IPS-18a (cell line): ENCODE results near the gene ABLIM2.

Experiments used
- H3K27ac ChIP-seq: one replicate; pipeline ENCODE4 v1.5.1; 2013; ENCODE audit warnings: low read length
- H3K27me3 ChIP-seq: one replicate; pipeline ENCODE4 v1.6.1; 2013; ENCODE audit warnings: mild to moderate bottlenecking, low read length; ENCODE audit not compliant: control insufficient read depth, insufficient read depth
- H3K36me3 ChIP-seq: one replicate; pipeline ENCODE4 v1.6.1; 2013; ENCODE audit warnings: low read depth, low read length; ENCODE audit not compliant: control insufficient read depth
- H3K4me1 ChIP-seq: one replicate; pipeline ENCODE4 v1.6.1; 2013; ENCODE audit warnings: low read depth, low read length; ENCODE audit not compliant: control insufficient read depth
- H3K4me3 ChIP-seq: one replicate; pipeline ENCODE4 v1.5.1; 2013; ENCODE audit warnings: low read length
- H3K9ac ChIP-seq: one replicate; pipeline ENCODE4 v1.6.1; 2013; ENCODE audit warnings: mild to moderate bottlenecking, low read length, moderate library complexity
- H3K9me3 ChIP-seq: one replicate; pipeline ENCODE4 v1.6.1; 2013; ENCODE audit warnings: low read depth, low read length; ENCODE audit not compliant: control insufficient read depth

ABLIM2 gene

DNA sequence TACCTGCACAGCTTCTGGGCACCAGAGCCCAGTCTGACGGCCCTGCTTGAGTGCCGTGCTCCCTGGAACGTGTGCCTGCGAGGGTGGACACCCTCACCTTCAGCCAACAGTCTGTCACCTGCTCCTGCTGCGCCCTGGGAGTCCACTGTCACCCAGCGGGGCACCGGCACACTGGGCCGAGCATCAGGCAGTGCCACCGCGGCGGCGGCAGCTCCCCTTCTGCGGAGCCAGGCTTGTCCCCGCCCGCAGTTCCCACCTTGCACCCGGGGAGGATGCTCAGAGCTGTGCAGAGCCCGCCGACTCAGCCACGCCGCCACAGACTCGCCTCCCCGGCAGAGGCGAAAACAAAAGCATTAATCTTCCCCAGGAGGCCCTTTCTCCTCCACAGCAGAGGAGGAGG lies 86.8 kb downstream of the ABLIM2 start:
- Histone ChIP-seq H3K4me3 (no peak overlapping the region), H3K27me3 (no peaks in the 10 kb centered on the region), H3K27ac (no peak overlapping the region), H3K9me3 (no peaks in the 10 kb centered on the region), H3K9ac (no peak overlapping the region), H3K4me1 (no peaks in the 10 kb centered on the region), H3K36me3 (no peaks in the 10 kb centered on the region)

DNA sequence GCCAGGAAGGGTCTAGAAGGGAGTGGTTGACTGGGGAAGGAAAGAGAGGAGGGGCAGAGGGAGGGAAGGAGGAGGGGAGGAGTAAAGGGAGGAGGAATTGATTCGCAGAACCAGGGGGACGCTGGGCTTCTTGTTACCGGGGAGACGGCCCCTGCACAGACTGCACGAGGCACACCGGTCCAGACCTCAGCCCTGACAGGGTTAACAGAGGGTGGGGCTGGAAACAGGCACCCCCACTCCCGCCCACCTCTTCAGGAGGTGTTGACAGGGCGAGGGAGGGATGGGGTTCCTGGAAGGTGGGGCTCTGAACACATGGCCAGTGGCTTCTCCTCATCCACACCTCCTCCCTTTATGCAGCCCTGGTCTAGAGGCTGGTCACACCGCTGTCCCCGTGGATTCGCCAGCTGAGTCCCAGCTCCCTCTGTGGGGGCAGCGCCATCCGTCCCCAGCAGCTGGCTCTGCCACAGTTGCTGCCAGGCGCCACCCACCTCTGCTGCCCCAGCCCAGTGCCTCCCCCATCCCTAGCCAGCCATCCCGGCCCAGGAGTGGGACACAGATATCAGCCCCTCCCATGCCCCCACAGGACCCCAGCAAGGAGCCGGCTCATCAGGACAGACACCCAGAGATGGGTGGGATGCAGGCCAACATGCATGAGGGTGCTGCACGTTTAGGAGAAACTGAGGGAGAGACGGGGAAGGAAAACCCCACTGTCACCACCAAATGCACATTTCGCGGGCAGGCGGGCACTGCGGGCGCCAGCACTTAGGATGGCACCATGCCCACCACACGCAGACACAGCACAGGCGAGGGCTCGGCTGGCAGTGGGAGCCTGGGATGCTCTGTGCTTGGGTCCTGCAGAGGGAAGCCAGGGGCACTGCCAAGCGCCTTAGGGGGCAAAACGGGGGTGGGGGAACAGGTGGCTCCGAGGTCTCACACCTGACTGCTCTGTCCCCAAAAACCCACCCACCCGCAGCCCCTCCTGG lies 87.6 kb downstream of the ABLIM2 start:
- Histone ChIP-seq H3K4me3 (no peak overlapping the region), H3K36me3 (no peaks in the 10 kb centered on the region), H3K27ac (no peak overlapping the region), H3K4me1 (no peaks in the 10 kb centered on the region), H3K9ac (no peak overlapping the region), H3K27me3 (no peaks in the 10 kb centered on the region), H3K9me3 (no peaks in the 10 kb centered on the region)

DNA sequence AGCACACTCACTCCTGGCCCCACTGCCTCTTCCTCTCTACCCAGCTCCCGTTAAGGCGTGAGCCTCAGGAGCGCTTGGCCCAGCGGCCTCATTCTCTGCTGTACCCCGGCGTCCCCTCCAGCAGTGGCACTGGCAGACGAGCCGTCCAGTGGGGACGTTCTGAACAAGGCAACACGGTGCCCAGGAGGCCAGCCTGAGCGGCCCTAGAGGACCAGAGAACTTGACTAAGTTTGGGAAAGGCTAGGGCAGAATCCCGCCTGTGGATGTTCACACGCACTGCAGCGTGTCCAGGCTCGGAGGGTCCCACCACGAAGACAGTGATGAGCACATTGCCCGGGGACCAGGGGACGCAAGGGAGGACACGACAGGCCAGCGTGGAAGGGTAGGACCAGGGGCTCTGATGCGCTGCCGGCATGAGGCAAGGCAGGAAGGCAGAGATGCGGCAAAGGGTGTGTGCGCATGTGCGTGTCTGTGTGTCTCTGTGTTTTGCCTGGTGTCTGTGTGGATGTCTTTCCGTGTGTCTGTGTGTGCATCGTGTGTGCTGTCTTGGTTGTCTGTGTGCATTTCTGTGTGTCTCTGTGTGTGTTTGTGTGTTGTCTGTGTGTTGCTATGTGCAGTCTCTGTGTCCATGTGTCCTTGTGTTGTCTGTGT lies 89.4 kb downstream of the ABLIM2 start:
- no peak overlapping the region for H3K27ac ChIP-seq
- peaks cover under 1% of the 10 kb centered on the region for H3K9me3 ChIP-seq
- H3K36me3 ChIP-seq = no peaks in the 10 kb centered on the region
- no peaks in the 10 kb centered on the region for H3K4me1 ChIP-seq
- H3K4me3 ChIP-seq = no peak overlapping the region
- H3K9ac ChIP-seq = no peak overlapping the region
- no peaks in the 10 kb centered on the region for H3K27me3 ChIP-seq

DNA sequence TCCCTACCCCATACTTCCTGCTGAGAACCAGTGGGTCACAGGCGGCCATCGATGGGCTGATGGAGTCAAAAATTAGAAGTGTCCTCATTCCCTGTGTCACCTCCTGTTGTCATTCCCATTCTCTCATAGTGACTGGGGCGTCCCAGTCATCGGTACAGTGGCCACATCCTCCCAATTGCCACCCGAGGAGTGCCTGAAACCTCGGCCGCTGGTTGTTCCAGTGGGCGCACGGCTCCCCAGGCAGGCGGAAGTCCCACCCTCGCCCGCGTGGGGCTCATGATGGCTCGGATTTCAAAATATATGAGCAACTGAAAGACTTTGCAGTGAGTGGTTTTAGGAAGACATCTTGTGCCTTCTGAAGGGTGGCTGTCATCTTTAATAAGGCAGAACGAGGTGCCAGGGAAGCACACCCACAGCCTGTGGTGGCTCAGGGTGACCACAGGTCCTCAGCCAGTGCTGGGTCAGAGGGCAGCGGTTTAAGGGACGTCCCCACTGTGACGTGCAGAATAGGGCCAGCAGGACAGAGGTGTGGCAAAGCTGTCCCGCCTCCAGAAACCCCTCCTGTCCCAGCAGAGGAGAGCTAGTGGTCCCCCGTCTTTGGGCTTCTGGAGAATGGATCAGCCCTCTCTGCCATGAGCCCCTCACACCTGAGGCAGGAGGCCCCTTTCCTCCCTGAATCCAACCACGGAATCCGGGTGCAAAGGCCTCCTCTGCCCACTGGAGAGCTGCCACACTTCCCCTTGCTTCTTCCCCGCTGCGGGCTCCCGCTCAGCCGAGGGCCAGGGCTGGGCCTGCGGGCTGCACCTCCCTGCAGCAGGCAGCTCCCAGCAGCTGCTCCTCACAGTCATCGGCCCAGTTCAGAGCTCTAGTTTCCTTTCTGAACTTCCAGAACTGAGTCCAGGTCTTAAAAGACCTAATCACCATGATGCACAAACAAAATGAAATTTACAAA lies 90.4 kb downstream of the ABLIM2 start:
- Histone ChIP-seq H3K27me3 (no peaks in the 10 kb centered on the region), H3K4me1 (no peaks in the 10 kb centered on the region), H3K27ac (no peak overlapping the region), H3K9ac (no peak overlapping the region), H3K36me3 (no peaks in the 10 kb centered on the region), H3K9me3 (peaks cover 8% of the 10 kb centered on the region), H3K4me3 (no peak overlapping the region)

DNA sequence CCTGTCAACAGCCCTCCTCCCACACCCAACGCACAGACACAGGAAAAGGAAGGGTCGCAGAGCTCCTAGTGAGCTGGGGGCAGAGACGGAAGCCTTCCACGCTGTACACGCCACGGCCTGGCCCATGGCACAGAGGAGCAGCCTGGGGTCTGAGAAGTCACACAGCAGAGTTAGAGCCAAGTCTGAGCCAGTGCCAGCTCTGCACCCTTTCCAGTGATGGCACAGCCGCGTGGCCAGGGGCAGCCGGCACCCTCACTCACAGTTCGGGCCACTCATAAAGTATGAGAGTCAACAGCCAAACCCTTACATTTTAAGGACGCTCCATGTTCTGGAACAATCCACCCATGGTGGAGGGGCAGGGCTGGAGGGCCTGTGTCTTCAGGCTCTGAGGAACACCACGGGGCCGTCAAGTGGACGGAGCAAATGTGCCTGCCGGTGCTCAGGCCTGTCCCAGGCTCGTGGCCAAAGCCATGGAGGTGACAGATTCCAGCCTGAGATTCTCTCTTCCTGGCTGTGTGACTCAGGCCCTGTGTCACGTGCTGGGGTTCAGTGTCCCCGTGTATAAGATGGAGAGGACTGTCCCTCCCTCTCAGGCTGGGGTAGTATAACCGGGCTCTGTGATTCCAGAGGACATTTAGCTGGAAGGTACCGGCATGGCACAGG lies 91.2 kb downstream of the ABLIM2 start:
- Histone ChIP-seq H3K4me1 (no peaks in the 10 kb centered on the region), H3K27ac (no peak overlapping the region), H3K27me3 (no peaks in the 10 kb centered on the region), H3K9me3 (peaks cover 8% of the 10 kb centered on the region), H3K36me3 (no peaks in the 10 kb centered on the region), H3K4me3 (no peak overlapping the region), H3K9ac (no peak overlapping the region)

DNA sequence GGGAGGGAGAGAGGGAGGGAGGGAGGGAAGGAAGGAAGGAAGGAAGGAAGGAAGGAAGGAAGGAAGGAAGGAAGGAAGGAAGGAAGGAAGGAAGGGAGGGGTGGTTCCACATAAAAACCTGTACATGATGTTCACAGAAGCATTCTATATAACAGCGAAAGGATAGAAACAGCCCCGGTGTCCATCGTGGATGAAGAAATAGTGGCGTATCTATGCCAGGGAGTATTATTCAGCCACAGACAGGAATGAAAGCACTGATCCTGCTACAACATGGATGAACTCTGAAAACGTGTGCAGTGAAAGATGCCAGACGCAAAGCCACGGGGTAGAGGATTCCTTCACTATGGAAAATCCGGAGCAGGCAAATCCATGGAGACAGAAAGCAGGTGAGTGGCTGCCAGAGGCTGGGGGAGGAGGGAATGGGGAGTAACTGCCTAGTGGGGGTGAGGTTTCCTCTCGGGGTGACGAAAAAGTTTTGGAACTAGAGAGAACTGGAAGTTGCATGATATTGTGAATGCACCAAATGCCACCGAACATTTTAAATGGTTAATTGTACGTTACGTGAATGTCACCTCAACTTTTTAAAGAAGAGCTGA lies 92.2 kb downstream of the ABLIM2 start:
- no peaks in the 10 kb centered on the region for H3K36me3 ChIP-seq
- peaks cover 8% of the 10 kb centered on the region for H3K9me3 ChIP-seq
- H3K27me3 ChIP-seq = no peaks in the 10 kb centered on the region
- H3K4me1 ChIP-seq = no peaks in the 10 kb centered on the region
- no peak overlapping the region for H3K9ac ChIP-seq
- H3K4me3 ChIP-seq = no peak overlapping the region
- no peak overlapping the region for H3K27ac ChIP-seq

DNA sequence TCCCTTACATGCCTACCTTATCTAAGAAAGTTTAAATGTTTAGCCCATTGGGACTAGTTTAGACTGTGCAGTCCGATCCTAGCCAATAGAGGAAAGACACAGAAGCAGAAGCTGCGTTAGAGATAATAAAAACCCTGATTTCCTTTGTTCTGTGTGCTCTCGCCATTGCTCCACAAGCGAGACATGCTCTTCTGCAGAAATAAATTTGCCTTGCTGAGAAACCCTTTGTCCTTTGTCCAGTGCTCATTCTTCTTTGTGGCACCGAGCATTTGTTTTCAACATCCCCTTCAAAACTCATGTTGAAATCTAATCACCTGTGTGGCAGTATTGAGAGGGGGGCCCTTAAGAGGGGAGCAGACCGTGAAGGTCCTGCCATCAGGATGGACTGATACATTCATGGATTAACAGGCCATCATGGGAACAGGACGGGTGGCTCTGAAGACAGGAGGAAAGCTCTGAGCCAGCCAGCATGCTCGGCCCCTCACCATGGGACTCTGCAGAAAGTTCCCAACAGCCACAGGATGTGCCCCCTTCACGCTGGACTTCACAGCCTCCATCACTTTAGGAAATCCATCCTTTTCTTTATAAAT lies 94.5 kb downstream of the ABLIM2 start:
- no peak overlapping the region for H3K27ac ChIP-seq
- H3K27me3 ChIP-seq = no peaks in the 10 kb centered on the region
- no peaks in the 10 kb centered on the region for H3K4me1 ChIP-seq
- peaks cover 8% of the 10 kb centered on the region for H3K9me3 ChIP-seq
- no peak overlapping the region for H3K4me3 ChIP-seq
- H3K36me3 ChIP-seq = no peaks in the 10 kb centered on the region
- no peak overlapping the region for H3K9ac ChIP-seq

DNA sequence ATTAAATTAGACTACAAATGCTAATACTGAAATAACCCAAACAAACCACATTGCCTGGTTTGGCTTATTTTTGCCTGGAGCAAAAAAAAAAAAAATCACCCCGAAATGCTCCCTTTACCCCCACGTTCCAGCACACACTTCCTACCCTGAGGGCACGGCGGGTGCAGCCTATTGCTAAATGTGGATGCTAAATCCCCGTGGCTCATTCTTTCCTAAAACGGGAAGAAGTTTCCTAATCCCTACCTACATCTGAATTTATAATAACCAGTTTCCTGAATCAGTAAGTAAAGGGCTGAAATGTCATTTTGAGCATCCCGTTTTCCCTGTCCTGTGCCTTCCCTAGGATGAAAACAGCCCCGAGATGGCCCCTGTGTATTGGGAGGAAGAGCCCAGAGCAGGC lies 97.0 kb downstream of the ABLIM2 start:
- no peaks in the 10 kb centered on the region for H3K27me3 ChIP-seq
- H3K36me3 ChIP-seq = no peaks in the 10 kb centered on the region
- H3K9ac ChIP-seq = no peak overlapping the region
- H3K4me3 ChIP-seq = no peak overlapping the region
- H3K4me1 ChIP-seq = no peaks in the 10 kb centered on the region
- no peak overlapping the region for H3K27ac ChIP-seq
- H3K9me3 ChIP-seq = peaks cover 8% of the 10 kb centered on the region

DNA sequence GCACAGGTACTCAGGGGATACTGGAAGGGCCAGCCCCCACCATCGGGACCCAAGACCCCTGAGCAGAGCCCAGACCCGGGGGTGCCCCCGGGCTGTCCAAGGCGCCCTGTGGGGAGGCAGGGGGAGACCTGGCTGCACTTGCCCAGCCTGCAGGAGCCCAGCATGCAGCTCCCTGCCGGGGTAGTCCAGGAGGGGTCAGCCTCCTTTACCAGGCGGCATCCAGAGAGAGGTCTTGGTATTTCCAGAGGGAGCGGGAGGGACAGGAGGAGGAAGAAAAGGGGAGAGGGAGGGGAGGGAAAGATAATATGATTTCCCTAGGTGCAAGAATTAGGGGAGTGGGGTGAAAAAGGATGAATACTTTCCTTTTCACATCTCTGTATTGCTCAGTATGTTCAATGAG lies 97.5 kb downstream of the ABLIM2 start:
- peaks cover 8% of the 10 kb centered on the region for H3K9me3 ChIP-seq
- H3K27ac ChIP-seq = no peak overlapping the region
- no peaks in the 10 kb centered on the region for H3K27me3 ChIP-seq
- H3K36me3 ChIP-seq = no peaks in the 10 kb centered on the region
- no peak overlapping the region for H3K4me3 ChIP-seq
- H3K4me1 ChIP-seq = no peaks in the 10 kb centered on the region
- H3K9ac ChIP-seq = no peak overlapping the region

DNA sequence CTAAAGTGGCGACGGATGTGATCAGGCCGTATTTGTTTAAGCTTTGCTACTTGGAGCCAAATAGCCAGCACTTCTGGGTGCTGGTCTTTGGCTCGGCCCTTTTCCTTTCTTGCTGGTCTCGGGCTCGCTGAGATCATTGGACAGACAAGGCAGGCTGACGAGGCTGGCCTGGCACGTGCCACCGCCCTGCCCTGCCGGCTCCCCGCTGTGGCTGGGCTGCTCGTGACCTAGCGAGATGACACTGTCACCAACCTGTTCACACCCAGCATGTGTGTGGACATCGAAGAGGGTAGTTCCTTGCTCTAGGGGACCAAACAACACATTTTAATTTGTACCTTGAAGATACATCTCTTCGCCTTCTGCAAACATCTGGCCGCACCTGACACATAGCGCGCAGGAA lies 98.0 kb downstream of the ABLIM2 start:
- Histone ChIP-seq H3K4me1 (no peaks in the 10 kb centered on the region), H3K36me3 (no peaks in the 10 kb centered on the region), H3K27ac (no peak overlapping the region), H3K9me3 (peaks cover 8% of the 10 kb centered on the region), H3K27me3 (no peaks in the 10 kb centered on the region), H3K4me3 (no peak overlapping the region), H3K9ac (no peak overlapping the region)
